Measurements from ENCODE around the gene MMP28. TPM values are rescaled to one million over a fixed set of nuclear protein-coding genes. Genes with fewer than 3 reads are reported as not detected.

MMP28 gene
- total RNA-seq, 2 experiments from 2014 or later, result not detected

DNA sequence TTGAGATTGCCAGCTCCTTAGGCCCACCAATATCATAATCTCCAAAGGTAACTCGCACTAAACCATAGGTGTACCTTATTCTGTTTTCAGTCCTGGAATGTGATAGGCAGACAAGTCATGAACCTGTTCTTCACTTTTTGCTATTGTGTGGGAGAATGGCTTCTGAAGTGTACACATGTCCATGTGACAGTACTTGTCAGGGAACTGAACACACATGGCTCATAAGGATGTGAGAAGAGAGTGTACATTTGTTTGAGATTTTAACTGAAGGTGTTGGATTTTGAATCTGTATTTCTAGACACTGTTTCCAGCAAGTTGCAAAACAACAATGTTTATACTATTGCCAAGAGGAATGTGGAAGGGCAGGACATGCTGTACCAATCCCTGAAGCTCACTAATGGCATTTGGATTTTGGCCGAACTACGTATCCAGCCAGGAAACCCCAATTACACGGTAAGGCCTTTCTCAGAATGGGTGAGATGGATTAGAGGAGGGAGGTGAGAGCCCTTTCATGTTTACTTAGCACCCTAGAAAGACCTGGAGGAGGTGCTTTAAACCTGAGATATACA lies 78.5 kb downstream of the MMP28 start:
- DNase-seq (no peak), ATAC-seq (no peak)
- peaks cover 26% of the 10 kb centered on the region for H3K36me3 Mint-ChIP-seq (ENCODE audit: low read depth)
- ChIA-PET POLR2A (no interaction called here), CTCF (interaction anchor here (1.3 to 3.8 kb wide), 4 partner anchors 9 to 103 kb away, joined by 3 to 16 read pairs (median 6); no protein-coding TSS in a partner anchor)
- no peak overlapping the region for H3K27ac Mint-ChIP-seq
- no peaks in the 10 kb centered on the region for H3K4me1 Mint-ChIP-seq (ENCODE audit: low read depth)
- H3K27me3 Mint-ChIP-seq (ENCODE audit: low read depth), result no peaks in the 10 kb centered on the region
- no peak overlapping the region for H3K4me3 Mint-ChIP-seq
- no peaks in the 10 kb centered on the region for H3K9me3 Mint-ChIP-seq (ENCODE audit: insufficient read depth)

DNA sequence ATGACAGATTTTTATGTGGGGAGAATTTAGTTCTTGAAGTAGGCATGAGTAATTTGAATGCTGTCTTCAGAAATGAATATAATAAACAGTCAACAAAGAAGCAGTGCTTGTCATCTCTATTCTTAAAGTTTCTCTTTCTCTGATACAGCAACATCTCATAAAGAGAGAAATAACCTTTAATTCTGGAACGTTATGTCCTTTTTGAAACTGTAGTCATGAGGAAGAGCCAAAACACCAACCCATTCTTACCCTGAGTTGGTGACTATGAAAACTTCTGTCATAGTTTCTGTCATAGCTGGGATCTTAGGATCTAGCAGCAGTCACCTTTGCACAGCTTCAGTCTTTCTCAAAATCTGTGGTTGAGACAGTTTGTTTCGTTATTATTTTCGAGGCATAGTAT lies 79.3 kb downstream of the MMP28 start:
- CTCF ChIA-PET, result interaction anchor here (3.8 kb wide), 1 partner anchor 48 kb away, joined by 16 read pairs; no protein-coding TSS in a partner anchor
- Mint-ChIP-seq H3K27me3 (ENCODE audit: low read depth) (no peaks in the 10 kb centered on the region), H3K36me3 (ENCODE audit: low read depth) (peaks cover 25% of the 10 kb centered on the region), H3K27ac (no peak overlapping the region), H3K9me3 (ENCODE audit: insufficient read depth) (no peaks in the 10 kb centered on the region), H3K4me3 (no peak overlapping the region), H3K4me1 (ENCODE audit: low read depth) (no peaks in the 10 kb centered on the region)
- ATAC-seq (no peak), DNase-seq (no peak)
- POLR2A ChIA-PET, result no interaction called here

Other genes with a start within 250 kb of the MMP28 start
- gene SLFN14, start 234.8 kb downstream of the MMP28 start, total RNA-seq, result not detected
- 1 to 10 TPM; 4.0 to 4.1 TPM for gene PEX12, start 217.1 kb downstream of the MMP28 start, total RNA-seq
- 100 to 1,000 TPM; 161 to 172 TPM for gene AP2B1, start 208.3 kb downstream of the MMP28 start, total RNA-seq
- under 1 TPM in 1 of 2 experiments, not detected in 1; 0.10 TPM for gene RASL10B, start 64.0 kb downstream of the MMP28 start, total RNA-seq
- not detected for gene GAS2L2, start 42.4 kb downstream of the MMP28 start, total RNA-seq
- gene C17orf50, start 34.8 kb downstream of the MMP28 start, total RNA-seq, result not detected
- gene TAF15, start 13.8 kb upstream of the MMP28 start, total RNA-seq, result 100 to 1,000 TPM; 336 to 341 TPM
- gene HEATR9, start 73.2 kb upstream of the MMP28 start, total RNA-seq, result 1 to 10 TPM; 1.1 TPM
- 100 to 1,000 TPM; 275 to 301 TPM for gene CCL5, start 84.7 kb upstream of the MMP28 start, total RNA-seq
- gene RDM1, start 135.1 kb upstream of the MMP28 start, total RNA-seq, result 10 to 100 TPM; 13.9 to 14.4 TPM
- not detected for gene LYZL6, start 148.1 kb upstream of the MMP28 start, total RNA-seq
- gene CCL16, start 185.9 kb upstream of the MMP28 start, total RNA-seq, result not detected
- not detected for gene CCL14, start 191.1 kb upstream of the MMP28 start, total RNA-seq
- gene CCL15, start 205.9 kb upstream of the MMP28 start, total RNA-seq, result not detected
- gene CCL23, start 222.3 kb upstream of the MMP28 start, total RNA-seq, result not detected

Data from activated CD8-positive, alpha-beta T cell treated with anti-CD3 and anti-CD28 coated beads, Interleukin-2, amount 10 ng/mL, durations not matched to agents 7 days and 5 days (primary cell).